ENCODE results near the gene NEK1. TPM values are rescaled to one million over a fixed set of nuclear protein-coding genes. Genes with fewer than 3 reads are reported as not detected.

Gene NEK1
- total and polyA plus RNA-seq, 12 donors = 4.2 to 23.0 (median 12.3) TPM

GRCh38 chr4:169617306-169617705 lies 4.9 kb upstream of the NEK1 start:
- no peak for DNase-seq
- no peak overlapping the region for H3K4me3 ChIP-seq
- intact Hi-C loops (cut with DNase I) = loop anchor here in 1 of 2 donors (10.0 kb wide), 1 partner anchor 427 kb away; no protein-coding TSS in a partner anchor
- 66 to 86% (median 75%) methylated on average over 2 of the region's 2 CpGs for WGBS, 4 donors
- no peaks in the 10 kb centered on the region for H3K36me3 ChIP-seq (replicated peaks in 1 of 2)
- H3K9me3 ChIP-seq (replicated peaks in 1 of 3) = no peaks in the 10 kb centered on the region
- peaks cover 10 to 25% of the 10 kb centered on the region in 2 donors for H3K4me1 ChIP-seq (replicated peaks in 1 of 2)
- H3K27ac ChIP-seq = no peak overlapping the region
- H3K27me3 ChIP-seq = no peaks in the 10 kb centered on the region
- TF ChIP-seq POLR2A (IDR thresholded peaks at IDR 0.05) = no peak
- TF ChIP-seq, protein P1, sequence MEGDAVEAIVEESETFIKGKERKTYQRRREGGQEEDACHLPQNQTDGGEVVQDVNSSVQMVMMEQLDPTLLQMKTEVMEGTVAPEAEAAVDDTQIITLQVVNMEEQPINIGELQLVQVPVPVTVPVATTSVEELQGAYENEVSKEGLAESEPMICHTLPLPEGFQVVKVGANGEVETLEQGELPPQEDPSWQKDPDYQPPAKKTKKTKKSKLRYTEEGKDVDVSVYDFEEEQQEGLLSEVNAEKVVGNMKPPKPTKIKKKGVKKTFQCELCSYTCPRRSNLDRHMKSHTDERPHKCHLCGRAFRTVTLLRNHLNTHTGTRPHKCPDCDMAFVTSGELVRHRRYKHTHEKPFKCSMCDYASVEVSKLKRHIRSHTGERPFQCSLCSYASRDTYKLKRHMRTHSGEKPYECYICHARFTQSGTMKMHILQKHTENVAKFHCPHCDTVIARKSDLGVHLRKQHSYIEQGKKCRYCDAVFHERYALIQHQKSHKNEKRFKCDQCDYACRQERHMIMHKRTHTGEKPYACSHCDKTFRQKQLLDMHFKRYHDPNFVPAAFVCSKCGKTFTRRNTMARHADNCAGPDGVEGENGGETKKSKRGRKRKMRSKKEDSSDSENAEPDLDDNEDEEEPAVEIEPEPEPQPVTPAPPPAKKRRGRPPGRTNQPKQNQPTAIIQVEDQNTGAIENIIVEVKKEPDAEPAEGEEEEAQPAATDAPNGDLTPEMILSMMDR (IDR thresholded peaks at IDR 0.05) = no peak

DNA sequence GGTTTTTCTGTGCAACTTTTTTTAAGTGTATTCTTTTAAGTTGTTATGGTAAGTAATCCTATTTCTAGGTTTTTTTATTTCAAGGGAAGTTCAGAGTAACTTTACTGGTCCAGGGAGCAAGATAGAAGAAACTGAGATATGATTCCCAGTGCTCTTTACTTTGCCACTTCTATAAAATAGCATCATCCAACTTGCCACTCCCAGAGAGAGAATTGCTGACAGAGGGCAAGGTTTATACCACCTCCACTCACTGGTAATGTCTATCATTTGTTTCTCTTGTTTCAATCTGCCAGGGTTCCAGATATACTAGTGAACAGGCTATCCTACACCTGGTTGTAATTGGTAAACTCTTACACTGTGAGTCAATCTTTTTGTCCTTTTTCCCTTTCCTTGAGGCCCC lies 4.5 kb upstream of the NEK1 start:
- Histone ChIP-seq H3K9me3 (replicated peaks in 1 of 3) (no peaks in the 10 kb centered on the region), H3K36me3 (replicated peaks in 1 of 2) (no peaks in the 10 kb centered on the region), H3K4me3 (no peak overlapping the region), H3K27ac (no peak overlapping the region), H3K4me1 (replicated peaks in 1 of 2) (peaks cover 6 to 21% of the 10 kb centered on the region in 2 donors), H3K27me3 (no peaks in the 10 kb centered on the region)
- TF ChIP-seq, protein P1 (IDR thresholded peaks at IDR 0.05) = no peak
- TF ChIP-seq POLR2A (IDR thresholded peaks at IDR 0.05) = no peak
- intact Hi-C loops (cut with DNase I) = loop anchor here in 1 of 2 donors (10.0 kb wide), 1 partner anchor 428 kb away; no protein-coding TSS in a partner anchor
- DNase-seq = no peak

DNA sequence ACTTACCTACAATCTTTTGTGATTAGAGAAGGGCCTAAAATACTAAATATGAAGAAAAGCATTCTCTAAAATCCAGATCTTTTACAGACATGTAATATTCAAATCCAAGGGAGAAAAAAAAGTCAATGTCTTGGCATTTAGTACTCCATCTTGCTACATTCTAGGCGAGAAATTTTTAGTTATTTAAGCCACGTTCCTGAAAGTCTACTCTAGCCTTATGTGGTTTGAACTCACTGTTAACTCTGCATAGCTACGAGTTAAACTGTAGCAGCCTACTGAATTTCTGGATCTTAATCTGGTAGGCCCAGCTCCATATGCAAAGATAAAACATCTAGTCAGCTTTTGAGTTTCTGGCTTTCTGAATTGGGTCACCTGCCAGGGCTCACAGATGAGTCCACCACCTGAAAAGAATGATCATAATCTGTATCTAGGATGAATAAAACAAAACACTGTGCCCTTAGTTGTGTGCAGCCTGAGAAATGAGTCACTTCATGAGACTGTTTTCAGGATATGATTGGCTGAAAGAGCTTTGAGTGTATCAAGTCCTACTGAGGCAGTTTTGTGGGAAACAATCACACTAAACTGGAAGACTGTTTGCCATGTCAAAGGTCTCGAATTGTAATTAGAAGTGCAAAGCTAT lies 3.2 kb upstream of the NEK1 start:
- 71 to 76% (median 74%) methylated on average over 4 of the region's 4 CpGs for WGBS, 4 donors
- no peak for DNase-seq
- Histone ChIP-seq H3K4me3 (no peak overlapping the region), H3K36me3 (replicated peaks in 1 of 2) (no peaks in the 10 kb centered on the region), H3K27me3 (no peaks in the 10 kb centered on the region), H3K9me3 (replicated peaks in 1 of 3) (no peaks in the 10 kb centered on the region), H3K4me1 (replicated peaks in 1 of 2) (peaks cover 0 to 26% of the 10 kb centered on the region in 2 donors), H3K27ac (no peak overlapping the region)
- intact Hi-C loops (cut with DNase I) = loop anchor here in 1 of 2 donors (10.0 kb wide), 1 partner anchor 429 kb away; no protein-coding TSS in a partner anchor
- TF ChIP-seq, protein P1 (IDR thresholded peaks at IDR 0.05) = no peak

GRCh38 chr4:169612871-169613859 lies 782 bp upstream of the NEK1 start:
- Histone ChIP-seq H3K36me3 (replicated peaks in 1 of 2) (no peaks in the 10 kb centered on the region), H3K4me1 (replicated peaks in 1 of 2) (peaks cover 0 to 26% of the 10 kb centered on the region in 2 donors), H3K9me3 (replicated peaks in 1 of 3) (no peaks in the 10 kb centered on the region), H3K4me3 (peak overlapping the region in 2 of 4 donors; percentile 71 to 74), H3K27me3 (no peaks in the 10 kb centered on the region), H3K27ac (peak overlapping the region; percentile 22 to 98 (median 96))
- intact Hi-C loops (cut with DNase I) = loop anchor here in 1 of 2 donors (10.0 kb wide), 1 partner anchor 432 kb away; no protein-coding TSS in a partner anchor
- TF ChIP-seq POLR2A (IDR thresholded peaks at IDR 0.05) = no peak
- TF ChIP-seq, protein P1 (IDR thresholded peaks at IDR 0.05) = peak; percentile 53 to 76 (median 62)
- 2 to 4% (median 3%) methylated on average over 9 of the region's 9 CpGs for WGBS, 4 donors
- DNase-seq = peak; percentile 58 to 93 (median 74)
